Measurements from ENCODE around the gene ATG4D.
"Not testable (repeated sequence)": the region's sequence is repeated elsewhere in the genome, so short reads cannot be mapped to it uniquely, and the experiment has no call there.

The ATG4D gene

DNA sequence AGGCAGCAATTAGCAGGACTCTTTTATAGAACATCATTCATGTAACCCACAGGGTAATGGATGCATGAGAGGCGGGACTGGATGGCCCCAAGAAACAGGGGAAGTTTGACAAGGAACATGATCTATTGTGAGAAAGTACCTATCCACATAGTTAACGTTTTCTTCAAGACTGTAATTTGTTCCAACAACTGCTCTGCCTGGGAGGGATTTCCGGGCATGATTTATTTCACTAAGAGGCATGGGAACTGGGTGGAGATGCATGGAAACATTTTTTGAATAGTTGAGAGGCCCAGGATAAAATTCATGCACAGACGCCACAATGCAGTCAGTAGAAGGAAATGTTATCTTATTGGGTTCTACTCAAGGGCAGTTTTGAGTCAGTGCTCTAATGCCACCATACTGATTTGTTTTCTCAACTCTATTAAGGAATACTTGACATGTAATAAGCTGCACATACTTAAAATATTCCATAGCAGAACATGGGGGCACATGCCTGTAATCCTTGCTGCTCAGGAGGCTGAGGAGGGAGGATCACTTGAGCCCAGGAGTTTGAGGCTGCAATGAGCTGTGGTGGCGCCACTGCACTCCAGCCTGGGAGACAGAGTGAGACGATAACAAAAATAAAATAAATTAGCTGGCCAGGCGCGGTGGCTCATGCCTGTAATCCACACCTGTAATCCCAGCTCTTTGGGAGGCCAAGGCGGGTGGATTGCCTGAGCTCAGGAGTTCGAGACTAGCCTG, 9.9 kb upstream of the ATG4D start:
- TF ChIP-seq CTCF (IDR thresholded peaks at IDR 0.05; ENCODE audit: control insufficient read depth, extremely low read depth, insufficient read depth), result no peak
- no peak overlapping the region for H3K4me3 ChIP-seq (ENCODE audit: low read depth, low read length)
- no peak for DNase-seq (ENCODE audit: low read depth)

GRCh38 chr19:10535613-10536012, 8.1 kb upstream of the ATG4D start:
- DNase-seq (ENCODE audit: low read depth), result no peak

GRCh38 chr19:10537668-10538067, 6.0 kb upstream of the ATG4D start:
- H3K4me3 ChIP-seq (ENCODE audit: low read depth, low read length), result no peak overlapping the region
- no peak for DNase-seq (ENCODE audit: low read depth)
- TF ChIP-seq CTCF (IDR thresholded peaks at IDR 0.05; ENCODE audit: control insufficient read depth, extremely low read depth, insufficient read depth), result no peak

More at GRCh38 chr19:10535613-10536012, 8.1 kb upstream of the ATG4D start:
- no peak overlapping the region for H3K4me3 ChIP-seq (ENCODE audit: low read depth, low read length)
- TF ChIP-seq CTCF (IDR thresholded peaks at IDR 0.05; ENCODE audit: control insufficient read depth, extremely low read depth, insufficient read depth), result no peak

DNA sequence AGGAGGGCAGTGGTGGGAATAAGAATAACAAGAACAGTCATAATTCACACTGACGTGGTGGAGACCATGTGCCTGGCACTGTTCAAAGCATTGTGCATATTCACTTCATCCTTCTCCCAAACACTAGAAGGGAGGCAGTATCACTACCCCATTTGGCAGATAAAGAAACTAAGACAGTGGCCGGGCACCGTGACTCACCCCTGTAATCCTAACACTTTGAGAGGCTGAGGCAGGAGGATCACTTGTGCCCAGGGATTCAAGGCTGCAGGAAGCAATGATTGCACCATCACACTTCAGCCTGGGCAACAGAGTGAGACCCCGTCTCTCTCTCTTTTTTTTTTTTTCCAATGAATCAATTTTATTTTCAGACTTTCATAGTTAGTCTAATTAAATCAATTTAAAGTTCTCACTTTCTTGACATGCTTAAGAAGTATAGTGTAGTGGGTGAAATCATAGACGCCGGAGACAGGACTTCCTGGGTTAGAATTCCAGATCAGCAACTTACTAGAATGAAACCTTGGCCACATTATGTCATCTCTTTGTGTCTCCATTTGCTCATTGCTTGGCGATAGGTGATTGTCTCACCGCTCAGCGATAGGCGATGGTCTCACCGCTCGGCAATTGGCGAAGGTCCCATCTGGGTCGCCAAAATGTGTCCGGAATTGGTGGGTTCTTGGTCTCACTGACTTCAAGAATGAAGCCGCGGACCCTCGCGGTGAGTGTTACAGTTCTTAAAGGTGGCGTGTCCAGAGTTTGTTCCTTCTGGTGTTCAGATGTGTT, 5.3 kb upstream of the ATG4D start:
- TF ChIP-seq CTCF (IDR thresholded peaks at IDR 0.05; ENCODE audit: control insufficient read depth, extremely low read depth, insufficient read depth), result no peak

GRCh38 chr19:10539016-10539415, 4.7 kb upstream of the ATG4D start:
- not testable (repeated sequence) for DNase-seq (ENCODE audit: low read depth); H3K4me3 ChIP-seq (ENCODE audit: low read depth, low read length)

More for the DNA sequence above, 5.3 kb upstream of the ATG4D start:
- no peak overlapping the region for H3K4me3 ChIP-seq (ENCODE audit: low read depth, low read length)
- no peak for DNase-seq (ENCODE audit: low read depth)

DNA sequence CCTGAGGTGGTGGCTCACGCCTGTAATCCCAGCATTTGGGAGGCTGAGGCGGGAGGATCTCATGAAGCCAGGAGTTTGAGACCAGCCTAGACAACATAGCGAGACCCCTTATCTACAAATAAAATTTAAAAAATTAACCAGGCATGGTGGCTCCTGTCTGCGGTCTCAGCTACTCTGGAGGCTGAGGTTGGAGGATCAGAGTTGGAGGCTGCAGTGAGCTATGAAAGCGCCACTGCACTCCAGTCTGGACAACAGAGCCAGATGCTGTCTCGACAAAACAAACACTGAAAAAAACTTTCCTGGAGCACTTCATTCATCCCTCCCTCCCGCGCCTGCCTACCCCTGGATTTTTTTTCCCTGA, 665 bp upstream of the ATG4D start:
- H3K4me3 ChIP-seq (ENCODE audit: low read depth, low read length), result peak overlapping the region; percentile 86
- no peak for TF ChIP-seq CTCF (IDR thresholded peaks at IDR 0.05; ENCODE audit: control insufficient read depth, extremely low read depth, insufficient read depth)
- DNase-seq (ENCODE audit: low read depth), result no peak

DNA sequence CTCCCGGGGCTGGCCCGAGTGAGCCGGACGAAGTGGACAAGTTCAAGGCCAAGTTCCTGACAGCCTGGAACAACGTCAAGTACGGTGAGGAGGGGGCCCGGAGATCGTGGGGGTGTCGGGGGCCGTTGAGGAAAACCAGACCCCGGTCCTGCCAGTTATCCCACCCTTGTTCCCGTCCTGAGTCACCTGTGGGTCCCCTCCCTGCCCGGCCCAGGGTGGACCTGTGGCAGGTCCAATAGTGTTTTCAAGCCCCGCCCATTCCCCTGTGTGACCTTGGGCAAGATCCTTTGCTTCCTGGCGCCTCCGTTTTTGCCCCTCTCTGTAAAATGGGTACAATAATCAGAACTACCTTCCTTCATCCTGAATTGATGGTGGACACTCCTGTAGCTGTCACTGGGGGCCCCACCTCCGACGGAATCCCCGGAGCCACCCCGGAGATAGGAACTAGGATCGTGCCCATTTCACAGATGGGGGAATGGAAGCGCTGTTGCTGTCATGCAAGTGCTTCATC, 593 bp downstream of the ATG4D start:
- H3K4me3 ChIP-seq (ENCODE audit: low read depth, low read length), result peak overlapping the region; percentile 86
- no peak for TF ChIP-seq CTCF (IDR thresholded peaks at IDR 0.05; ENCODE audit: control insufficient read depth, extremely low read depth, insufficient read depth)
- no peak for DNase-seq (ENCODE audit: low read depth)

All from LNCaP clone FGC (cell line).